Fibroblast of villous mesenchyme (primary cell): ENCODE data around the gene CTSG. TPM values are rescaled to one million over a fixed set of nuclear protein-coding genes. Genes with fewer than 3 reads are reported as not detected.
"Not testable (repeated sequence)": the region's sequence is repeated elsewhere in the genome, so short reads cannot be mapped to it uniquely, and the experiment has no call there.

Experiments
- DNase-seq: peaks from one replicate; pipeline ENCODE4 v3.0.0-alpha.2; 2010; ENCODE audit warnings: low read depth
- H3K4me3 ChIP-seq: 2 replicates; pipeline ENCODE4 v1.5.1; 2011; ENCODE audit warnings: low read depth, mild to moderate bottlenecking, low read length
- total RNA-seq: library from RNA; depleted of rRNA; stranded (reverse); fragments of >200 nt; gene quantifications from 2 replicates; pipeline ENCODE4 v1.2.3, GENCODE V29; 2012
- TF ChIP-seq, protein P1 (sequence below): IDR thresholded peaks from 2 replicates; pipeline ENCODE4 v1.5.1; 2012; ENCODE audit warnings: low read depth, mild to moderate bottlenecking, low read length; ENCODE audit not compliant: insufficient read depth

Gene CTSG
- total RNA-seq, 1 donor = not detected

DNA sequence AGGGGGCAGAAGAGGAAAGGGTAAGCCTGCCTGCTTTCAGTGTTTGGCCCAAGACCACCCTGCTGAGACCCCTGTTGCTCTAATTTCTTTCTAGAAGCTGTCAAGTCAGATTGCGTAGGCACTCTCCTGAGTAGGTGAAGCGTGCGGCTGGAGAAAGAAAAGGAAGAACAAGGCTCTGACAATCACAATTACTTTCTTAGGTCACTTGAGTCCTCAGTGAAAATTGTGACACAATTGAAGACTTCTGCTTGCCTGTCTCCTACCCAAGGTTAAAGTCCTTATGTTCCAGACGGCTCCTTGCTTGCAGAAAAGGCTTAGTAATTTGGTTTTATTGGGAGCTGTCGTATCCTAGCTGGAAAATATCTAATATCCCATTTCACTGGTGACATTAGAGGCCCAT is 721 bp upstream of the CTSG start:
- DNase-seq = no peak
- no peak overlapping the region for H3K4me3 ChIP-seq
- TF ChIP-seq, protein P1, sequence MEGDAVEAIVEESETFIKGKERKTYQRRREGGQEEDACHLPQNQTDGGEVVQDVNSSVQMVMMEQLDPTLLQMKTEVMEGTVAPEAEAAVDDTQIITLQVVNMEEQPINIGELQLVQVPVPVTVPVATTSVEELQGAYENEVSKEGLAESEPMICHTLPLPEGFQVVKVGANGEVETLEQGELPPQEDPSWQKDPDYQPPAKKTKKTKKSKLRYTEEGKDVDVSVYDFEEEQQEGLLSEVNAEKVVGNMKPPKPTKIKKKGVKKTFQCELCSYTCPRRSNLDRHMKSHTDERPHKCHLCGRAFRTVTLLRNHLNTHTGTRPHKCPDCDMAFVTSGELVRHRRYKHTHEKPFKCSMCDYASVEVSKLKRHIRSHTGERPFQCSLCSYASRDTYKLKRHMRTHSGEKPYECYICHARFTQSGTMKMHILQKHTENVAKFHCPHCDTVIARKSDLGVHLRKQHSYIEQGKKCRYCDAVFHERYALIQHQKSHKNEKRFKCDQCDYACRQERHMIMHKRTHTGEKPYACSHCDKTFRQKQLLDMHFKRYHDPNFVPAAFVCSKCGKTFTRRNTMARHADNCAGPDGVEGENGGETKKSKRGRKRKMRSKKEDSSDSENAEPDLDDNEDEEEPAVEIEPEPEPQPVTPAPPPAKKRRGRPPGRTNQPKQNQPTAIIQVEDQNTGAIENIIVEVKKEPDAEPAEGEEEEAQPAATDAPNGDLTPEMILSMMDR = no peak

DNA sequence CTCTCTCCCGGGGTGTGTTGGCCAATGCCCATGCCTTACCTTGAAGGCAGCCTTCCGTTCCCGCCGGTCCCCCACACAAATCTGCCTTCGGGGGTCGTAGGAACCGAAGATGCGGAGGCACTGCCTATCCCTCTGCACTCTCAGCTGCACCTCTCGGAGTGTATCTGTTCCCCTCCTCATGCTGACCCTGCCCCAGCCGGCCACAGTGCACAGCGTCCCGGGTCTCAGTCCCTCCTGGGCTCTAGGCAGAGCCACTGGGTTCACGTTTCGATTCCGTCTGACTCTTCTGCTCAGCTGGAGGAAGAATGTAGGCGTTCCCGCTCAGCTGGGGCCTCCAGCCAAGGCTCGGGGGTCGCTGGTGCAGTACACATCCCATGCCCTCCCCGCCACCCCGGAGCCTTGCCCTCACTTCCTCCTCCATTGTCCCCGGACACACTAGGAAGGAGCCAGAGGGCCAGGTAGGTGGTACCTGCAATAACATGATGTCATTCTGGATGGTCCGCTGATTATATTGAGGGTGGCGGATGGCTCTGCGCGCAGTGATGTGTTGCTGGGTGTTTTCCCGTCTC is 1.8 kb downstream of the CTSG start:
- no peak for DNase-seq
- TF ChIP-seq, protein P1 = no peak

DNA sequence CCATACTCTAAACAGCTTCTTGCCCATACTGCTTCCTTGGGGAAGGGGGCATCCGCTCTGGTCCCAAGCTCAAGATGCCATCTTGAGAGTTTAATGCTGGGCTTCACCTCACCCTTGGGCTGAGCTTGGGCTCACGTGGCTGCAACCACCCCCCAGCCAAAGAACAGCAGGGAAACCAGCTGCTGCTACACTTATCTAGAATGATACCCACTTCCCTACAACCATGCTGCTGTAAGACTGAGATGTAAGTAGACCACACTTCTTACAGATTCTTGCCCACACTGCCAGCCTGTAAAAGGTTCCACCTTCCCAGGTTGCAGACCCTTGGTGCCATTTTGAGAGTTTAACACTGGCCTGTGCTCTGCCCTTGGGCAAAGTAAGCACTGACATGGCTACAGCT is 9.7 kb downstream of the CTSG start:
- TF ChIP-seq, protein P1 = no peak
- H3K4me3 ChIP-seq = no peak overlapping the region
- DNase-seq = no peak

More for the DNA sequence above, 1.8 kb downstream of the CTSG start:
- no peak overlapping the region for H3K4me3 ChIP-seq

DNA sequence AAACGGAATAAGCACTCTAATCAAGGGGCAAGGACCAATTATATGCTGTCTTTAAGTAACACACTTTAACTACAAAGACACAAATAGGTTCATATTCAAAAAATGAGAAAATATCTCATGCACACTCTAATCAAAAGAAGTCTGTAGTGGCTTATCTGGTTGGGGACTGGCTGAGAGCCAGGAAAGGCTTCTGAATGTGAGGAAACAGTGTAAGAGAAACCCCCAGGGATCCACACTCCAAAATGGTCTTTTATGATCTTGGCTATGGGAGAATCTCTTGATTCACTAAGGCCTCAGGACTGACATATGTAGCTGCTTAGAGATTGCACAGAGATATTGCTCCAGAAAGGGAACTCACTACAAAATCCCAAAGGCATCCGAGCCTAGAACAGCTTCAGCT is 10.3 kb downstream of the CTSG start:
- DNase-seq = no peak
- no peak overlapping the region for H3K4me3 ChIP-seq
- TF ChIP-seq, protein P1 = no peak

DNA sequence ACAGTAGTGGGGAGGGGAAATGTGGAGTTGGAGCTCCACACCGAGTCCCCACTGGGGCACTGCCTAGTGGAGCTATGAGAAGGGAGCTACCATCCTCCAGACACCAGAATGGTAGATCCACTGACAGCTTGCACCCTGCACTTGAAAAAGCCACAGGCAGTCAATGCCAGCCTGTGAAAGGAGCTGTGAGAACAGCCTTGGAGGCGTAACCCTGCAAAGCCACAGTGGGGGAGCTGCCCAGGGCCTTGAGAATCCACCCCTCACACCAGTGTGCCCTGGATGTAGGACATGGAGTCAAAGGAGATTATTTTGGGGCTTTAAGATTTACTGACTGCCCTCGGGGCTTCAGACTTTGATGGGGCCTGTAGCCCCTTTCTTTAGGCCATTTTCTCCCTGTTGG is 12.5 kb downstream of the CTSG start:
- H3K4me3 ChIP-seq = no peak overlapping the region
- TF ChIP-seq, protein P1 = no peak
- DNase-seq = no peak

DNA sequence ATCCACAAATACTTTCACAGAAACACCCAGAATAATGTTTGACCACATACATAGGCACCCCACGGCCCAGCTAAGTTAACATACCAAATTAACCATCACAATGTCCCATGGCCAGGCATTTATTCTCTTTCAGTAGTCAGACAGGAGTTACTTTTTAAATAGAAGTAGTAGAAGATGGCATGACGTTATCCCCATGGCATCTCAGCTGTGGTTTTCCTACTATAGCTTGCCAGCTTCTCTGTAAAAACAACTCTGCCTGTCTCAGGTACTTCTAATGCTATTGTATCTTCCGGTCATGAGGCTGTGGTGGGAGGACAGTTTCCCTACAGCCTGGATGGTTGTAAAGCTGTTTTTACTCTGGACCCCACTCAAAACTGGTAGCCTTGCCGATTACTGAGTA is 19.3 kb downstream of the CTSG start:
- no peak overlapping the region for H3K4me3 ChIP-seq
- TF ChIP-seq, protein P1 = no peak
- DNase-seq = no peak

DNA sequence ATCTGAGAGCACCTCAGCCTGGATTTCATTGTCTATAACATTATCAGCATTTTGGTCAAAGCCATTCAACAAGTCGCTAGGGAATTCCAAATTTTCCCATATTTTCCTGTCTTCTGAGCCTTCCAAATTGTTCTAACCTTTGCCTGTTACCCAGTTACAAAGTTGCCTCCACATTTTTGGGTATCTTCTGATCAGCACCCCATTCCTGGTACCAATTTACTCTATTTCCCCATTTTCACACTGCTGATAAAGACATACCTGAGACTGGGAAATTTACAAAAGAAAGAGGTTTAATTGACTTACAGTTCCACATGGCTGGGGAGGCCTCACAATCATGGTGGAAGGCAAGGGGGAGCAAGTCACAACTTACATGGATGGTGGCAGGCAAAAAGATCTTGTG is 27.0 kb downstream of the CTSG start:
- not testable (repeated sequence) for DNase-seq

More for the DNA sequence above, 27.0 kb downstream of the CTSG start:
- not testable (repeated sequence) for H3K4me3 ChIP-seq
